Thyroid gland (tissue), 4 donors: ENCODE measurements around the gene PIGL.

Source experiments
- POLR2A ChIP-seq, 2 donors: fragments of 450-650 bp; IDR thresholded peaks; one replicate each; pipeline ENCODE4 v1.6.1; 2017; ENCODE audit warnings: antibody characterized with exemption in 2 of 2, mild to moderate bottlenecking in 2 of 2, moderate library complexity in 1 of 2
- TF ChIP-seq, protein P1 (sequence below), 6 experiments: fragments of 200-600 bp in 3 of 6; fragments of 450-650 bp in 3 of 6; sonication (generic) in 3 of 6; IDR thresholded peaks; one replicate each; pipeline ENCODE4 v1.5.1; 2016 to 2019; ENCODE audit warnings: antibody characterized with exemption in 6 of 6, mild to moderate bottlenecking in 2 of 6, inconsistent platforms in 1 of 6, moderate library complexity in 1 of 6

DNA sequence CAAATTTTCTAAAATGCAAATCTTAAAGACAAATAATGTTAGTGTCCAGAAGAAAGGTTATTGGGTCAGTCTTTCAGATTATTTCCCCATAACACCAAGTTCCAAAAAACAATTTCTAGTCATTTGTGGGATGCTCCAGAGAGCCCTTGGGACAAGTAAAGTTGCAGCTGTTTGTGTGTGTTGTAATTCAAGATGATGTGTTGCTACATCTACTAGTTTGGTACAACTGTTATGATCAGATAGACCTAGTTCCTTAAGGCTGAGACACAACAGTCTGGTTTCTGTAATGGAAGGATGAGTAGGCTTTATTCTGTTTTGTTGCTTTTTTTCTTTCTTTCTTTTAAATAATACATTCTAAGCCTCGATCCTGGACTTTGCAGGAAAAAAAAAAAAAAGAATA lies 41.9 kb downstream of the PIGL start:
- TF ChIP-seq POLR2A (IDR thresholded peaks at IDR 0.05) = no peak
- TF ChIP-seq, protein P1, sequence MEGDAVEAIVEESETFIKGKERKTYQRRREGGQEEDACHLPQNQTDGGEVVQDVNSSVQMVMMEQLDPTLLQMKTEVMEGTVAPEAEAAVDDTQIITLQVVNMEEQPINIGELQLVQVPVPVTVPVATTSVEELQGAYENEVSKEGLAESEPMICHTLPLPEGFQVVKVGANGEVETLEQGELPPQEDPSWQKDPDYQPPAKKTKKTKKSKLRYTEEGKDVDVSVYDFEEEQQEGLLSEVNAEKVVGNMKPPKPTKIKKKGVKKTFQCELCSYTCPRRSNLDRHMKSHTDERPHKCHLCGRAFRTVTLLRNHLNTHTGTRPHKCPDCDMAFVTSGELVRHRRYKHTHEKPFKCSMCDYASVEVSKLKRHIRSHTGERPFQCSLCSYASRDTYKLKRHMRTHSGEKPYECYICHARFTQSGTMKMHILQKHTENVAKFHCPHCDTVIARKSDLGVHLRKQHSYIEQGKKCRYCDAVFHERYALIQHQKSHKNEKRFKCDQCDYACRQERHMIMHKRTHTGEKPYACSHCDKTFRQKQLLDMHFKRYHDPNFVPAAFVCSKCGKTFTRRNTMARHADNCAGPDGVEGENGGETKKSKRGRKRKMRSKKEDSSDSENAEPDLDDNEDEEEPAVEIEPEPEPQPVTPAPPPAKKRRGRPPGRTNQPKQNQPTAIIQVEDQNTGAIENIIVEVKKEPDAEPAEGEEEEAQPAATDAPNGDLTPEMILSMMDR (IDR thresholded peaks at IDR 0.05) = no peak
